ENCODE results near the gene KIF1C.

DNA sequence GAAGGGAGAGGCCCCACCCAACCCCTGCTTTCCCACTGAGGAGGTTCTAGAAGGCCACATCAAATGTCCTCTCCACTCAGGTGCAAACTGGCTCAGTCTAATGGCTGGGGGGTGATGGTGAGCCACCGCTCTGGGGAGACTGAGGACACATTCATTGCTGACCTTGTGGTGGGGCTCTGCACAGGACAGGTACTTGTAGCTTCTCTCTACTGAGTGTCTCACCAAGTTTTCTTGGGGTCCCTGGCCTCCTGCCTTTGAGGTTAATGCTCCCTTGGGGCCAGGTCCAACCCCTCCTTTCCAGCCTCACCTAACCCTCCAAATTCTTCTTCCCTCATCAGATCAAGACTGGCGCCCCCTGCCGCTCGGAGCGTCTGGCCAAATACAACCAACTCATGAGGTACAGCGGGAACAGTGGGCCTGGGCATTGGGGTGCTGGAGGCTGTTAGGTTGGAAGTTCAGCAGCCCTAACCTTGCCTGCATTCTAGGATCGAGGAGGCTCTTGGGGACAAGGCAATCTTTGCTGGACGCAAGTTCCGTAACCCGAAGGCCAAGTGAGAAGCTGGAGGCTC, 41.2 kb upstream of the KIF1C start:
- no peak for TF ChIP-seq POLR2A (IDR thresholded peaks at IDR 0.05; ENCODE audit: low read length)
- no peak for TF ChIP-seq GATA1 (IDR thresholded peaks at IDR 0.05; ENCODE audit: low read depth, low read length)

All from erythroblast (primary cell).